A673 (cell line): ENCODE results near the gene FBXW12. TPM values are rescaled to one million over a fixed set of nuclear protein-coding genes. Genes with fewer than 3 reads are reported as not detected.

Source experiments
- BruUV-seq: library from RNA; stranded (reverse); fragments of 400-500 nt; replicated peaks from 2 replicates; lab custom pipeline; 2021; lab: Mats Ljungman, UMichigan
- CTCF ChIA-PET: fragments of 300-600 bp; sonication (Branson Sonifier 250); formaldehyde crosslinking; loops from one replicate; lab custom pipeline; 2022; ENCODE audit warnings: antibody characterized with exemption; lab: Charles Lee
- POLR2A ChIA-PET: fragments of 300-600 bp; sonication (Branson Sonifier 250); formaldehyde crosslinking; loops from one replicate; lab custom pipeline; 2022; ENCODE audit warnings: antibody characterized with exemption; ENCODE audit not compliant: low non-redundant PET; lab: Charles Lee
- DNase-seq: peaks from one replicate; pipeline ENCODE4 v3.0.0-alpha.2; 2015; ENCODE audit warnings: low spot score
- H3K27ac ChIP-seq: fragments of 200-600 bp; sonication (generic); 2 replicates; pipeline ENCODE4 v1.5.1; 2016; ENCODE audit warnings: mixed run types, low read depth, mild to moderate bottlenecking, mixed read lengths, antibody characterized with exemption, low read length; ENCODE audit not compliant: poor library complexity, severe bottlenecking
- H3K27me3 ChIP-seq: fragments of 200-600 bp; sonication (generic); replicated peaks from 2 replicates; pipeline ENCODE4 v1.6.1; 2017; ENCODE audit warnings: mixed run types, low read depth, mild to moderate bottlenecking, mixed read lengths, antibody characterized with exemption, low read length; ENCODE audit not compliant: insufficient read depth, poor library complexity
- H3K36me3 ChIP-seq: fragments of 200-600 bp; sonication (generic); 2 replicates; pipeline ENCODE4 v1.6.1; 2016; ENCODE audit warnings: mixed run types, mild to moderate bottlenecking, mixed read lengths, antibody characterized with exemption, low read length; ENCODE audit not compliant: insufficient read depth, poor library complexity, severe bottlenecking
- H3K4me1 ChIP-seq: fragments of 200-600 bp; sonication (generic); 2 replicates; pipeline ENCODE4 v1.6.1; 2017; ENCODE audit warnings: mixed run types, mild to moderate bottlenecking, mixed read lengths, antibody characterized with exemption, low read length; ENCODE audit not compliant: insufficient read depth, poor library complexity, severe bottlenecking
- H3K4me3 ChIP-seq: fragments of 200-600 bp; sonication (generic); 2 replicates; pipeline ENCODE4 v1.5.1; 2016; ENCODE audit warnings: low read depth, mixed run types, mild to moderate bottlenecking, mixed read lengths, low read length; ENCODE audit not compliant: poor library complexity, severe bottlenecking
- H3K9me3 ChIP-seq: fragments of 200-600 bp; sonication (generic); 2 replicates; pipeline ENCODE4 v1.6.1; 2016; ENCODE audit warnings: mixed run types, low read depth, mild to moderate bottlenecking, mixed read lengths, antibody characterized with exemption, low read length; ENCODE audit not compliant: poor library complexity, severe bottlenecking
- EZH2 ChIP-seq: fragments of 200-600 bp; sonication (generic); IDR thresholded peaks from 2 replicates; pipeline ENCODE4 v1.6.1; 2017; ENCODE audit warnings: borderline replicate concordance, low read depth, mild to moderate bottlenecking, mixed read lengths, antibody characterized with exemption, low read length; ENCODE audit not compliant: poor library complexity, severe bottlenecking
- intact Hi-C: fragments of 100-400 bp; cut with micrococcal nuclease; formaldehyde crosslinking; loops from one replicate; pipeline ENCODE4 v1.10.0; 2022; ENCODE audit not compliant: unreplicated experiment
- total RNA-seq: library from RNA; stranded (reverse); gene quantifications from 2 replicates; pipeline ENCODE4 v1.2.3, GENCODE V29; 2021
- TF ChIP-seq, protein P1 (sequence below): fragments of 300-800, 200-600 bp; sonication (generic); conservative IDR thresholded peaks from 2 replicates; pipeline ENCODE4 v1.5.1; 2017; ENCODE audit warnings: low read depth, mild to moderate bottlenecking, antibody characterized with exemption, low read length, moderate library complexity, mixed read lengths

The FBXW12 gene
- total RNA-seq, 1 experiment from 2014 or later: 0.60 TPM

DNA sequence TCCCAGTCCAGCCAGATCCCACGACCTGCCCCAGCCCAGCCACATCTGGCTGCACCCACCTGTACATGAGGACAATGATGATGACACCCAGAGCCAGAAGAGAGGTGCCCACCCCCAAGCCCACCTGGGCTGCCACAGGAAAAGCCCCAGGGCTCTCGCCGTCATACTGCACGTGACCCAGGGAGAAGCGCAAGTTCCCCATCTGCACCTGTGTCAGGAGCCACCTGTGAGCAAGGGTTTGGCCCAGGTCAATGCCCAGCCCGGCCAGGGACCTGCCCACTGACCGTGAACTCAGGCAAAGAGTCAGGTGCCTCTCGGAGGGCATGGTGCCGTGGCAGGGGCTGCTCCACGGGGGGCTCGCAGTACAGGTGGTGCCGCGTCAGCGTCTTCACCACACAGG, 41.6 kb downstream of the FBXW12 start:
- no peaks in the 10 kb centered on the region for H3K36me3 ChIP-seq
- POLR2A ChIA-PET: no interaction called here
- no peak for DNase-seq
- no peaks in the 10 kb centered on the region for H3K4me1 ChIP-seq
- no peaks in the 10 kb centered on the region for H3K9me3 ChIP-seq
- intact Hi-C loops: no loop called here
- no peak overlapping the region for H3K4me3 ChIP-seq
- no peak for TF ChIP-seq EZH2
- TF ChIP-seq, protein P1, sequence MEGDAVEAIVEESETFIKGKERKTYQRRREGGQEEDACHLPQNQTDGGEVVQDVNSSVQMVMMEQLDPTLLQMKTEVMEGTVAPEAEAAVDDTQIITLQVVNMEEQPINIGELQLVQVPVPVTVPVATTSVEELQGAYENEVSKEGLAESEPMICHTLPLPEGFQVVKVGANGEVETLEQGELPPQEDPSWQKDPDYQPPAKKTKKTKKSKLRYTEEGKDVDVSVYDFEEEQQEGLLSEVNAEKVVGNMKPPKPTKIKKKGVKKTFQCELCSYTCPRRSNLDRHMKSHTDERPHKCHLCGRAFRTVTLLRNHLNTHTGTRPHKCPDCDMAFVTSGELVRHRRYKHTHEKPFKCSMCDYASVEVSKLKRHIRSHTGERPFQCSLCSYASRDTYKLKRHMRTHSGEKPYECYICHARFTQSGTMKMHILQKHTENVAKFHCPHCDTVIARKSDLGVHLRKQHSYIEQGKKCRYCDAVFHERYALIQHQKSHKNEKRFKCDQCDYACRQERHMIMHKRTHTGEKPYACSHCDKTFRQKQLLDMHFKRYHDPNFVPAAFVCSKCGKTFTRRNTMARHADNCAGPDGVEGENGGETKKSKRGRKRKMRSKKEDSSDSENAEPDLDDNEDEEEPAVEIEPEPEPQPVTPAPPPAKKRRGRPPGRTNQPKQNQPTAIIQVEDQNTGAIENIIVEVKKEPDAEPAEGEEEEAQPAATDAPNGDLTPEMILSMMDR: no peak
- no peaks in the 10 kb centered on the region for H3K27me3 ChIP-seq
- no peak overlapping the region for H3K27ac ChIP-seq
- no TSS peak for BruUV-seq
- CTCF ChIA-PET: no interaction called here

DNA sequence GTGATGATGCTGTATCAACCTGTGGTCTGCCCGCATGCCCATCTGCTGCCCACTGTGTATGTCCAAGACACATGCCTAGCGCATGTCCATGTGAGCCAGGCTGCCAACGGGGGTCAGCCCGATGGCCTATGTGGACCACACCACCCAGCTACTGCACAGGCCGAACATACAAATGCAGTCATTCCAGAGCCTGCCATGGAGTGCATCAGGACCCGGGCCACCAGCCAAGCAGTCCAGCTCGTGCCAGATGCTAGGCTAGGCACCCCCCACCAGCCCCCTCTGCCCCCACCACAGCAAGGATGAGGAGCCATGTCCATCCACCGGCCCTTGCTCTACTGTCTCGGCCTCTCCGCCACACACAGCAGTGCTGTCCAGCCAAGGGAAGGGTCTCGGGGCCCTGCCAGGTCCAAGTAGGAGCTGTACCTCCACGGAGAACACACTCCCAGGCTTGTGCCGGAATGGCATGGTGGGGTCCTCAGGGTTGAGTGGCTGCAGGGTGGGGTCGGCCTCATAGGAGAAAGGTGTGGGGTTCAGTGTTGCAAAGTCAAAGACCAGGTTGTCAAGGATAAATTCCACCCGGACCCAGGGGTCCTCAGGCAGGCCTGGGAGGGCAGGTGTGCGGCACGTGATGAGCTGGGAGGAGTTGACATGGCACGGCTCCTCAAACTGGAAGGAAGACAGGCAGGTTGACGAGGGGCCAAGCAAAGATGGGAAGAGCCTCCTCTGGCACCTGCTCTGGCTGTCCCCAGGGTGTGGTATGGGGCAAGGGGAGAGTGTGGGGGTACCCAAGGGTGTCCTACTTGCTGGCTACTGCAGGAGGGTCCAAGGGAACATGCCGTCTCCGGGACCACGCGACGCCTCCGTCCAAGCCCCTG, 42.6 kb downstream of the FBXW12 start:
- H3K36me3 ChIP-seq: no peaks in the 10 kb centered on the region
- POLR2A ChIA-PET: no interaction called here
- no peak for DNase-seq

DNA sequence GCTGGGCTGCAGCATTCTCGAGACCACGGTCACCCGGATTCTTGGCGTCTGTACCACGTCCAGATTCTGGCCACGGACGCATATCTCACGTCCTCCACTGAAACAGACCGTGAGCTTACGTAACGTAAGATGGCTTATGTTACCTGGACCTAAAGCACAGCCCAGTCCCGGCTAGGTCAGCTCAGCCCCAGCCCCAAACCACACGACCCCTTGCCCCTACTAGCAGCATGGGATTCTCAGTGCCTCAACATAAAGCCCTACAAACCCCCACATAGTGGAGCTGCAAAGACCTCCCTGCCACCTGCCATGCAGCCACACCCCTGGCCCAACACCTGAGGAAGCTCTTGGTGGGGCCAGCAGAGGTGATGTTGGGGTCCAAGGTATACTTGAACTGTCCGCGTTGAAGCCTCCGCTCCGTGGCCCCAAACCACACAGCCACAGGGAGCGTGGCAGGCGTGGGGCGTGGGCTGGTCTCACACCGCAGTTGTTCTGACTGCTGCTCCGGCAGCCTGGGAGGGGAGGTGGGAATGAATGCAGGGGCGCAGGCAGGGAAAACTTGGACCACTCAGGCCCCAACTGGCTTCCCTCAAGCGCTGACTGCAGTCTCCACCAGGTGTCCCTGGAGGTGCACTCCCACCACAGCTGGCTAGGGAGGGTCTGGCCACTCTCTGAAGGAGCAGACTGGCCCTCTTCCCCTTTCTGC, 43.4 kb downstream of the FBXW12 start:
- DNase-seq: no peak
- intact Hi-C loops: no loop called here
- Histone ChIP-seq H3K27me3 (no peaks in the 10 kb centered on the region), H3K4me1 (no peaks in the 10 kb centered on the region), H3K27ac (no peak overlapping the region), H3K9me3 (no peaks in the 10 kb centered on the region), H3K36me3 (no peaks in the 10 kb centered on the region), H3K4me3 (no peak overlapping the region)
- ChIA-PET CTCF (no interaction called here), POLR2A (no interaction called here)
- no TSS peak for BruUV-seq
- TF ChIP-seq, protein P1: no peak
- no peak for TF ChIP-seq EZH2

More for the DNA sequence above, 42.6 kb downstream of the FBXW12 start:
- H3K4me1 ChIP-seq: no peaks in the 10 kb centered on the region
- no peaks in the 10 kb centered on the region for H3K9me3 ChIP-seq
- TF ChIP-seq, protein P1: no peak
- no peaks in the 10 kb centered on the region for H3K27me3 ChIP-seq
- no TSS peak for BruUV-seq
- H3K27ac ChIP-seq: no peak overlapping the region
- no peak overlapping the region for H3K4me3 ChIP-seq
- CTCF ChIA-PET: interaction anchor here (0.5 kb wide), 1 partner anchor 42 kb away, joined by 4 read pairs; no protein-coding TSS in a partner anchor
- intact Hi-C loops: no loop called here
